ENCODE data around the gene MPHOSPH8. TPM values are rescaled to one million over a fixed set of nuclear protein-coding genes. Genes with fewer than 3 reads are reported as not detected.

Gene MPHOSPH8
- polyA plus RNA-seq, 3 donors = 2.1 to 13.5 (median 5.3) TPM

DNA sequence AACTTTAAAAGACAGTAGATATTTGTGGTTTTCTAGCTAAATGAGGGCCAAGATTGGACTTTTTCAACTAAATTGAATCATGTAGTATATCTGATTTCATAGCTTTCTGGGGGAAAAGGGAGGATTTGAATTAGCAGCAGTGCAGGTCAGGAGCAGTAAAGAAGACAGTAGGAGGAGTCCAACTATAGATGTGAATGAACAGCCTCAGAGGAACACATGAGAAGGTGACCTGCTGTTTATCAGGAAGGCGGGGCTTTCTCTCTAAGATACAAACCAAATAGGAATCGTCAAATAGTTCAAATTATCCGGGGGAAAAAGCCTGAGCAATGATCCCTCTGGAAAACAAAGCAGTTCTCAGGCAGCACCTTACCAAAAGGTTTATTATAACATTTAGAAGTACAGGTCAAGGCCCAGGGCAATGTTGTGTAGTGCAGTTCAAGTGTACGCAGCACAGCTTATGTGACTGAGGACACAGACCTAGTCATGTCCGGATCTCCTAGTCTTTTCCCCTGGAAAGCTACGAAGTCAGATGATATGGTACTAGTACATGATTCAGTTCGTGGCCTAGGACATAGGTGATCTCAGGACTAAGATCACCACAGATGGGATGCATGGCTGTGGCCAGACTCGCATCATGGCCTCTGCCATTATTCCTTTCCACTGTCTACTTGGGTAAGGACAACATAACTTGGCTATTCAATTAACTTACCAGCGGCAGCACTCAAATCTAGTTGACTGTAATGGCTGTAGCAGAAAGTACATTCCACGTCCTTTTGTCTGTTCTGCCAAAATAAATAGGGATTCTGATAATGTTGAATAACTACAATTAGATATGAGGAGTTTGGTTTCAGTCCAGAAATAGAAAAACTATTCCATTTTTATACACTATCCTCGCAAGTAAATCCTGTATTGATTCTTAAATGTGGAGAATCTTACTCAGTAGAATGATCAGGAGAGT is 40.3 kb downstream of the MPHOSPH8 start:
- TF ChIP-seq, protein P1, sequence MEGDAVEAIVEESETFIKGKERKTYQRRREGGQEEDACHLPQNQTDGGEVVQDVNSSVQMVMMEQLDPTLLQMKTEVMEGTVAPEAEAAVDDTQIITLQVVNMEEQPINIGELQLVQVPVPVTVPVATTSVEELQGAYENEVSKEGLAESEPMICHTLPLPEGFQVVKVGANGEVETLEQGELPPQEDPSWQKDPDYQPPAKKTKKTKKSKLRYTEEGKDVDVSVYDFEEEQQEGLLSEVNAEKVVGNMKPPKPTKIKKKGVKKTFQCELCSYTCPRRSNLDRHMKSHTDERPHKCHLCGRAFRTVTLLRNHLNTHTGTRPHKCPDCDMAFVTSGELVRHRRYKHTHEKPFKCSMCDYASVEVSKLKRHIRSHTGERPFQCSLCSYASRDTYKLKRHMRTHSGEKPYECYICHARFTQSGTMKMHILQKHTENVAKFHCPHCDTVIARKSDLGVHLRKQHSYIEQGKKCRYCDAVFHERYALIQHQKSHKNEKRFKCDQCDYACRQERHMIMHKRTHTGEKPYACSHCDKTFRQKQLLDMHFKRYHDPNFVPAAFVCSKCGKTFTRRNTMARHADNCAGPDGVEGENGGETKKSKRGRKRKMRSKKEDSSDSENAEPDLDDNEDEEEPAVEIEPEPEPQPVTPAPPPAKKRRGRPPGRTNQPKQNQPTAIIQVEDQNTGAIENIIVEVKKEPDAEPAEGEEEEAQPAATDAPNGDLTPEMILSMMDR (IDR thresholded peaks at IDR 0.05) = no peak
- H3K36me3 ChIP-seq (replicated peaks in 1 of 2; ENCODE audit: control insufficient read depth in 1 of 2, insufficient read depth in 2 of 2, low read length in 2 of 2) = peaks cover 75 to 100% of the 10 kb centered on the region in 2 donors
- 100% methylated on average over 3 of the region's 11 CpGs for WGBS (ENCODE audit: insufficient coverage)
- H4K20me1 ChIP-seq (ENCODE audit: insufficient read depth, low read length) = peaks cover 17% of the 10 kb centered on the region
- no peaks in the 10 kb centered on the region for H3K27me3 Mint-ChIP-seq (ENCODE audit: low read depth in 3 of 3)
- peaks cover 75 to 91% of the 10 kb centered on the region in 2 donors for H3K36me3 Mint-ChIP-seq
- H3K4me1 ChIP-seq (ENCODE audit: control insufficient read depth in 1 of 2, insufficient read depth in 2 of 2, low read length in 2 of 2) = no peaks in the 10 kb centered on the region
- no peak overlapping the region for H3K4me3 ChIP-seq (replicated peaks in 1 of 3; ENCODE audit: low read depth in 2 of 3, low read length in 3 of 3)
- H3K79me2 ChIP-seq (ENCODE audit: insufficient read depth, low read length) = no peaks in the 10 kb centered on the region
- no peaks in the 10 kb centered on the region for H3K9me3 ChIP-seq (replicated peaks in 1 of 2; ENCODE audit: control insufficient read depth in 1 of 2, insufficient read depth in 1 of 2, low read length in 2 of 2)
- peaks cover 2% of the 10 kb centered on the region for H3K4me1 Mint-ChIP-seq
- H3K27me3 ChIP-seq (ENCODE audit: control insufficient read depth in 2 of 2, insufficient read depth in 2 of 2, low read length in 2 of 2) = no peaks in the 10 kb centered on the region
- intact Hi-C loops (cut with micrococcal nuclease) = no loop called here
- H3K4me3 Mint-ChIP-seq = no peak overlapping the region
- H3K4me2 ChIP-seq (replicated peaks; ENCODE audit: extremely low read depth, low read length, poor library complexity, severe bottlenecking) = no peak overlapping the region
- DNase-seq = no peak
- peak overlapping the region in 1 of 2 donors; percentile 55 for H3K27ac ChIP-seq (ENCODE audit: low read depth in 1 of 2, low read length in 2 of 2)
- H2AFZ ChIP-seq (ENCODE audit: insufficient read depth, low read depth, low read length, poor library complexity, severe bottlenecking) = no peak overlapping the region
- no peaks in the 10 kb centered on the region for H3K9me3 Mint-ChIP-seq
- H3K27ac Mint-ChIP-seq = peak overlapping the region in 4 of 7 donors; percentile 2 to 44 (median 38)
- no peak overlapping the region for H3K9ac ChIP-seq (ENCODE audit: insufficient read depth, low read length, poor library complexity, severe bottlenecking)

DNA sequence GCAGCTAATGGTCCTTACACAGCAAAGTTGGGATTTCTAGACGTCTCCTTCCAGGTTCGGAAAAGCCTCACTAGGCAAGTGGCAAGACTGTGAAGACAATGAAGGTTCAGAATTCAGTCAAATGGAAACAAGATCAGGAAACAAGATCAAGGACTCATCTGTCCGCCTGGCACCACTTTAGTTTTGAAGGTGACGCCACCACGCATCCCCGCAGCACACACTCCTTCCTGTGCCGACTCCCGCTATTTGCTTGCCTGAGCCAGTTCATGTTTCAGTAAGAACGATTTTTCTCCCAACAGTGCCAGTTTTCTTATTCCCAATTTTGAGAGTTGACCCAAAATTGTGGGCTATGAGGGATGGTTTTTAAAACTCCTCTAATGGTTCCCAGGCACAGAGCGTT is 41.4 kb downstream of the MPHOSPH8 start:
- Histone ChIP-seq H2AFZ (ENCODE audit: insufficient read depth, low read depth, low read length, poor library complexity, severe bottlenecking) (no peak overlapping the region), H3K4me1 (ENCODE audit: control insufficient read depth in 1 of 2, insufficient read depth in 2 of 2, low read length in 2 of 2) (no peaks in the 10 kb centered on the region), H3K27ac (ENCODE audit: low read depth in 1 of 2, low read length in 2 of 2) (no peak overlapping the region), H3K9ac (ENCODE audit: insufficient read depth, low read length, poor library complexity, severe bottlenecking) (no peak overlapping the region), H3K79me2 (ENCODE audit: insufficient read depth, low read length) (no peaks in the 10 kb centered on the region), H4K20me1 (ENCODE audit: insufficient read depth, low read length) (peaks cover 16% of the 10 kb centered on the region), H3K27me3 (ENCODE audit: control insufficient read depth in 2 of 2, insufficient read depth in 2 of 2, low read length in 2 of 2) (no peaks in the 10 kb centered on the region), H3K36me3 (replicated peaks in 1 of 2; ENCODE audit: control insufficient read depth in 1 of 2, insufficient read depth in 2 of 2, low read length in 2 of 2) (peaks cover 68 to 99% of the 10 kb centered on the region in 2 donors), H3K4me3 (replicated peaks in 1 of 3; ENCODE audit: low read depth in 2 of 3, low read length in 3 of 3) (no peak overlapping the region), H3K4me2 (replicated peaks; ENCODE audit: extremely low read depth, low read length, poor library complexity, severe bottlenecking) (no peak overlapping the region), H3K9me3 (replicated peaks in 1 of 2; ENCODE audit: control insufficient read depth in 1 of 2, insufficient read depth in 1 of 2, low read length in 2 of 2) (no peaks in the 10 kb centered on the region)
- Mint-ChIP-seq H3K36me3 (peaks cover 71 to 88% of the 10 kb centered on the region in 2 donors), H3K4me1 (peaks cover 2% of the 10 kb centered on the region), H3K27ac (peak overlapping the region in 2 of 7 donors; percentile 2 to 71), H3K9me3 (no peaks in the 10 kb centered on the region), H3K27me3 (ENCODE audit: low read depth in 3 of 3) (no peaks in the 10 kb centered on the region), H3K4me3 (no peak overlapping the region)
- intact Hi-C loops (cut with micrococcal nuclease) = no loop called here
- no peak for DNase-seq
- TF ChIP-seq, protein P1 (IDR thresholded peaks at IDR 0.05) = no peak
- 98% methylated on average over 6 of the region's 10 CpGs for WGBS (ENCODE audit: insufficient coverage)

All from CD14-positive monocyte (primary cell).